ENCODE results near the gene PLA2G2F.

The PLA2G2F gene

DNA sequence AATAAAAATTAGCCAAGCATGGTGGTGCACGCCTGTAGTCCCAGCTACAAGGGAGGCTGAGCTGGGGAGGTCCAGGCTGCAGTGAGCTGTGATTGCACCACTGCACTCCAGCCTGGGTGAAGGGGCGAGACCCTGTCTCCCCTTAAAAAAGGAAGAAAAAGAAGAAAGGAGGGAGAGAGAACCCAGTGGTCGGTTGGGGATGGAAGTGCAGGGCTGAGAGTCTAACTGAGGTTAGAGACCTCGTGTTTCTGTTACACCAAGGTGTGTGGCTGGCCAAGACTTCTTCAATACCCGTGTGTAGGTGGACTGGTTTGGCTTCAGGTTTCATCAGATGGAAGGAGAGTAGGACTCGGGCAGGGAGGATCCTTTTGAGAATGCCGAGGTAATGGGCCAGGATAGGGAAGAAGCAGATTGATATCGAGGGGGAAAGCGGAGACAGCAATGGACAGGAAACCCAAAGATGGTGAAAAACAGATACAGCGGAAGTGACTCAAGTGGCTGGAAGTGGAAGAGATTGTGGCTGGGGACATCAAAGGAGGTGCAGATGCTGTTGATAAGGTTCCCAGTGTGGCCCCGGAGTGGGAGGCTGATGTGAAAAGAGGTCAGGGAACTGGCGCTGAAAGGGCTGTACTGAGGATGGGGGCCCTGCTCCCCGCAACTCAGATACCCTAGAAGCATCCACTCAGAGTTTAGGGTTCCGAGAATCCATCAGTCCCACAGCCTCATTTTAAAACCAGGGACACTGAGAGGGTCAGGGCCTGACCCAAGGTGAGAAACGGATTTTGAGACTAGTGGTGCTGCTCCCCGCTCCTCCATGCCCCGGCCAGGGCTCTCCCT, 46.1 kb downstream of the PLA2G2F start:
- H3K27me3 Mint-ChIP-seq (ENCODE audit: low read depth): peaks cover 17% of the 10 kb centered on the region
- peak overlapping the region; percentile 65 to 77 (median 73) for H3K4me3 Mint-ChIP-seq
- no peaks in the 10 kb centered on the region for H3K36me3 Mint-ChIP-seq (ENCODE audit: low read depth)
- peaks cover 50% of the 10 kb centered on the region for H3K4me1 Mint-ChIP-seq
- TF ChIP-seq, protein P1, sequence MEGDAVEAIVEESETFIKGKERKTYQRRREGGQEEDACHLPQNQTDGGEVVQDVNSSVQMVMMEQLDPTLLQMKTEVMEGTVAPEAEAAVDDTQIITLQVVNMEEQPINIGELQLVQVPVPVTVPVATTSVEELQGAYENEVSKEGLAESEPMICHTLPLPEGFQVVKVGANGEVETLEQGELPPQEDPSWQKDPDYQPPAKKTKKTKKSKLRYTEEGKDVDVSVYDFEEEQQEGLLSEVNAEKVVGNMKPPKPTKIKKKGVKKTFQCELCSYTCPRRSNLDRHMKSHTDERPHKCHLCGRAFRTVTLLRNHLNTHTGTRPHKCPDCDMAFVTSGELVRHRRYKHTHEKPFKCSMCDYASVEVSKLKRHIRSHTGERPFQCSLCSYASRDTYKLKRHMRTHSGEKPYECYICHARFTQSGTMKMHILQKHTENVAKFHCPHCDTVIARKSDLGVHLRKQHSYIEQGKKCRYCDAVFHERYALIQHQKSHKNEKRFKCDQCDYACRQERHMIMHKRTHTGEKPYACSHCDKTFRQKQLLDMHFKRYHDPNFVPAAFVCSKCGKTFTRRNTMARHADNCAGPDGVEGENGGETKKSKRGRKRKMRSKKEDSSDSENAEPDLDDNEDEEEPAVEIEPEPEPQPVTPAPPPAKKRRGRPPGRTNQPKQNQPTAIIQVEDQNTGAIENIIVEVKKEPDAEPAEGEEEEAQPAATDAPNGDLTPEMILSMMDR (IDR thresholded peaks at IDR 0.05; ENCODE audit: unreplicated experiment in 3 of 3): no peak
- peak overlapping the region; percentile 7 to 25 (median 11) for H3K27ac Mint-ChIP-seq
- no peaks in the 10 kb centered on the region for H3K9me3 Mint-ChIP-seq

DNA sequence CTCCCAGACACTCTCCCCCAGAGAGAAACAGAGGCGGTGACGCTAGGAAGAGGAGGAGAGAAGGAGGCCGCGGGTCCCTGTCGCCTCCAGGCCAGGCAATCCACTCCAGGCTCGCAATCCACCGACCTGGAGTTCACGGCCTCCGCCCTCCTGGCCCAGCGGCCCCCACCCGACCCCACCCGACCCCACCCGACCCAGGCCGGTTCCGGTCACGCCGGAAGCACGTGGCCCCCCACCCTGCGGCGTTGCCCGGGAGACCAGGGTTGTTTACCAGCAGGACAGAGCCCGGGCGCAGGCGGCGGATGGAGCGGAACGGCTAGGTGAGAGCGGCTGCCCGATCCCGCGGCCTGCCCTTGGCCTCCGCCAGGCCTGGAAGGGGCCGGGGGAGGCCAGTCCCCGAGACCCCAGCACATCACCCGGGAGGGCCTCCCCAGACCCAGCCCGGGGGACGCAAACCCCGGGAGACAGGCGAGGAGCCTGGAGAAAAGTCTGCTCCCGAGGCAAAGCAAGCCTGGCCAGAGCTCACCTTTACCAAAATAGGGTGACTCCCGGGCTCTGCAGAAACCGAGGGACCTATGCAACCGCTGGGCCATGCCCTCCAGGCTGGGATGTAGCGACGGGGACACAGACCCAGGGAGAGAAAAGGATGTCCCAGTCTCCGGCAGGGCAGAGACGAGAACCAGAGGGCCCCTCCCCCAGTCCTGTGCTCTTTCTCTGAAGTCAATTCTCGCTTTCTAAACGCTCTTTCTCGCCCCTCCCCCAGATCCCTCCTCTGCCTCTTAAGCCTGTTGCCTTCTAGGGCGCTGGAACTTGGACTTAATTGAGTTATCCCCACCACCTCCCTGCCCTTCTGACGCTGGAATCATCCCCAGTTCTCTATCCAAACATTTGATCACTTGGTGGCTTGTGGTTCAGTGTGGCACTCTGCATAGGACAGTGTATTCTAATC, 47.0 kb downstream of the PLA2G2F start, which contains the start of the genes PLA2G2C and UBXN10:
Gene PLA2G2C (minus strand): TSS at position 685 of the 949 bp plus-strand sequence. CDS start 9,155 bp downstream, outside the sequence.
Gene UBXN10 (plus strand): TSS at position 263 of the 949 bp plus-strand sequence. CDS start 4,466 bp downstream, outside the sequence.
- H3K4me1 Mint-ChIP-seq: peaks cover 51% of the 10 kb centered on the region
- H3K4me3 Mint-ChIP-seq: peak within 1 kb of the TSS; percentile 77 to 85 (median 80)
- TF ChIP-seq, protein P1 (IDR thresholded peaks at IDR 0.05; ENCODE audit: unreplicated experiment in 3 of 3): no peak
- H3K27me3 Mint-ChIP-seq (ENCODE audit: low read depth): peaks cover 17% of the 10 kb centered on the region
- peak within 1 kb of the TSS; percentile 52 to 69 (median 65) for H3K27ac Mint-ChIP-seq
- no peaks in the 10 kb centered on the region for H3K9me3 Mint-ChIP-seq
- no peaks in the 10 kb centered on the region for H3K36me3 Mint-ChIP-seq (ENCODE audit: low read depth)

DNA sequence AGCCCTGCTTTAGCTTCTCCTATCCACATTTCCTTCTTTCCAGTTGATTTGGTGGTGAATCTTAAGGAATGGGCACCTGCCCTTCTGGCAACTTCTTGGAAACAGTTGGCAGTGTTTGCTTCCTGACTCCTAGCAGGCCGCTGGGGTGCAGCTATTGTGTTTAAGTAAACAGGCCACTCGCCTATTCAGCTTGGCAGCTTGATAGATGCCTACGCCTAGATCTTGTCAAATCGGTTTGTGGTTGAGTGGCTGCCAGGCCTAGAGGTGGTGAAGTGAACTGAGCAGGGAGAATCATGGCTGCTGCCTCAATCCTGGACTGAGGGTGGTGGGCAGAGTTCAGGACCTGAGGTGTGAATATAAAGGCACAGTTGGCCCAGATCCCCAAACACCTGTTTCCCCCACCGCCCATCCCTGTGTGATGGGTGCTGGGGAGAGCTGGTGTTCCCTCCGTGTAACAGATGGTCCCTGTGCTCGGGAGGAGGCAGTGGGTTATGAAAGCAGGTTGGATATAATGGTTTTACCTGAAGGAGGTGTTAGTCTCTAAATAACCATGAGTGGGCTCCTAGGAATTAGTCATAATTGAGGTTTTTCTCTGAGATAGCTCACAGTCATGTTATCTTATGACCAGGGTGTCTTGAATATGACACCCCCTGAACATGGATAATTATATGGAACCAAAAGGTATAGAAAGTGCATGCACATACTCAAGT, 48.1 kb downstream of the PLA2G2F start:
- Mint-ChIP-seq H3K36me3 (ENCODE audit: low read depth) (no peaks in the 10 kb centered on the region), H3K4me3 (peak overlapping the region; percentile 76 to 85 (median 80)), H3K4me1 (peaks cover 53% of the 10 kb centered on the region), H3K27ac (peak overlapping the region in 2 of 3 experiments; percentile 46 to 69), H3K27me3 (ENCODE audit: low read depth) (peaks cover 17% of the 10 kb centered on the region), H3K9me3 (no peaks in the 10 kb centered on the region)
- TF ChIP-seq, protein P1 (IDR thresholded peaks at IDR 0.05; ENCODE audit: unreplicated experiment in 3 of 3): no peak

DNA sequence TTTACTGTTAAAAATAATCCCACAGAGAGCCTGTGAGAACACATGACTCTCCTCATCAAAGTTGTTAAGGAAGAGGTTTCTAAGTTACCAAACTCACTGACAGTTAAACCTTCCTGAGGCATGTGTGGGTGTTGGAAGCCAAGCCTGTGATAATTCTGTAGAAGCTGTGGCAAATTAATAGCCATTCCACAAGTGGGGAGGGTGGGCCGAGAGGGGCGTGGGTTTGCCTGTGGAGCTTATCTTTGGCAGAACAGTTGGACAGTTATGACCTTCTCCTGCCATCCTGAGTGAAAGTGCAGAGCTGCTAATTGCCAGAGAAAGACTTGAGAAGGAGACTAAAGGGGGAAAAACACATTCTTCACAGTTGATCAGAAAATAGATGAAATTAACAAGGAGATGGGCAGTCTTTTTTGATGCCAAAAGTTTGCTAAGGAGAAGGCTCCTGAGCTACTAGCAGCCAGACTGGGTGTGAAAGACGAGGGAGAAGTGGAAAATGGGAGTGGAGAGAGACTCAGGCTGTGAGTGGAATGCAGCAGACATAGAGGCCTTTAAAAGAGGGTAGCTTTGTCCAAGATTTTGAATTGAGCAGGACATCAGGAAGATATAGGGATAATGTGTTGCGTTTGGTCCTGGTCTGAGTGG, 48.8 kb downstream of the PLA2G2F start:
- peak overlapping the region in 2 of 3 experiments; percentile 46 to 69 for H3K27ac Mint-ChIP-seq
- no peaks in the 10 kb centered on the region for H3K36me3 Mint-ChIP-seq (ENCODE audit: low read depth)
- TF ChIP-seq, protein P1 (IDR thresholded peaks at IDR 0.05; ENCODE audit: unreplicated experiment in 3 of 3): no peak
- H3K4me3 Mint-ChIP-seq: peak overlapping the region in 1 of 3 experiments; percentile 6
- no peaks in the 10 kb centered on the region for H3K9me3 Mint-ChIP-seq
- peaks cover 24% of the 10 kb centered on the region for H3K27me3 Mint-ChIP-seq (ENCODE audit: low read depth)
- peaks cover 60% of the 10 kb centered on the region for H3K4me1 Mint-ChIP-seq

DNA sequence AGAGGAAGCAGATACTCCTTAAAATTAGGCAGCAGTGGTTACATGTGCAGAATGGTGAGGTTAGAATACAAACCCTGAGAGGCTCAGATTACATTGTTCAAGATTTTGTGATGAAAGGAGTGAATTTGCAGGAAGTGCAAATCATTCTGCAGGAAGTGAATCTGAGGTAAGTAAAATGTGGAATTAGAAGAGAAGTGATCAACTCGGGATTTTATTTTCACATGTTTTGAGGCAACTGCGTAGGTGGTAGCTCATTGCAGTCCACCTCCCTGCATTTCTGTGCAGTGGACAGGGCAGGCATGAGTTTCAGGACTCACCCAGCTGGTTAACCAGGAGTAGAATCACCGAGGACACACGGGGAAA, 49.3 kb downstream of the PLA2G2F start:
- Mint-ChIP-seq H3K36me3 (ENCODE audit: low read depth) (no peaks in the 10 kb centered on the region), H3K27ac (peak overlapping the region in 2 of 3 experiments; percentile 46 to 69), H3K4me3 (peak overlapping the region in 1 of 3 experiments; percentile 6), H3K27me3 (ENCODE audit: low read depth) (peaks cover 25% of the 10 kb centered on the region), H3K4me1 (peaks cover 62% of the 10 kb centered on the region), H3K9me3 (no peaks in the 10 kb centered on the region)
- TF ChIP-seq, protein P1 (IDR thresholded peaks at IDR 0.05; ENCODE audit: unreplicated experiment in 3 of 3): no peak

Measured in nephron (organoid).